Breast epithelium (tissue), 4 donors: ENCODE data around the gene AKTIP. TPM values are rescaled to one million over a fixed set of nuclear protein-coding genes. Genes with fewer than 3 reads are reported as not detected.

ENCODE experiments used
- DNase-seq, 2 donors: peaks; one replicate each; pipeline ENCODE4 v3.0.0-alpha.2; 2019; ENCODE audit warnings: low spot score in 2 of 2
- H3K27ac ChIP-seq, 2 donors: fragments of 200-600 bp; sonication (generic) in 1 of 2; one replicate each; pipeline ENCODE4 v1.5.1; 2016 to 2019; ENCODE audit warnings: mild to moderate bottlenecking in 1 of 2
- H3K27me3 ChIP-seq, 2 donors: fragments of 200-600 bp; sonication (generic) in 1 of 2; one replicate each; pipeline versions ENCODE4 v1.5.1 to v1.6.0; 2017 to 2019; ENCODE audit warnings: control low read depth in 1 of 2, mild to moderate bottlenecking in 1 of 2
- H3K36me3 ChIP-seq: fragments of 200-600 bp; one replicate; pipeline ENCODE4 v1.5.1; 2019
- H3K4me1 ChIP-seq, 2 donors: fragments of 200-600 bp; sonication (generic); one replicate each; pipeline ENCODE4 v1.5.1; 2016 to 2019; ENCODE audit warnings: control low read depth in 1 of 2
- H3K4me3 ChIP-seq, 3 donors: fragments of 200-600 bp; sonication (generic); 1 replicate in 2 of 3; 2 replicates in 1 of 3; pipeline ENCODE4 v1.5.1; 2016 to 2019; ENCODE audit warnings: mild to moderate bottlenecking in 3 of 3, moderate library complexity in 2 of 3
- H3K9me3 ChIP-seq, 2 donors: fragments of 200-600 bp; sonication (generic) in 1 of 2; one replicate each; pipeline ENCODE4 v1.5.1; 2016 to 2019; ENCODE audit warnings: control low read depth in 1 of 2
- CTCF ChIP-seq, 3 donors: fragments of 450-650 bp; IDR thresholded peaks; one replicate each; pipeline ENCODE4 v1.5.1; 2016 to 2017; ENCODE audit warnings: antibody characterized with exemption in 3 of 3, mild to moderate bottlenecking in 3 of 3, moderate library complexity in 3 of 3
- POLR2A ChIP-seq: fragments of 450-650 bp; IDR thresholded peaks from one replicate; pipeline ENCODE4 v1.6.1; 2016; ENCODE audit warnings: antibody characterized with exemption, mild to moderate bottlenecking, moderate library complexity
- POLR2AphosphoS5 ChIP-seq, 3 donors: sonication (generic); formaldehyde crosslinking; IDR thresholded peaks; one replicate each; pipeline ENCODE4 v1.6.1; 2017; ENCODE audit warnings: antibody characterized with exemption in 3 of 3
- intact Hi-C: fragments of 100-400 bp; cut with DNase I; formaldehyde crosslinking; loops from one replicate; pipeline ENCODE4 v1.15.1; 2023; ENCODE audit warnings: low total_unique reads
- total RNA-seq, 3 donors: library from RNA; depleted of rRNA; stranded (reverse); fragments of >200 nt; gene quantifications; one replicate each; pipeline ENCODE4 v1.1.0, GENCODE V29; 2016

The AKTIP gene
- total RNA-seq, 3 donors from 2014 or later, result 39.3 to 56.3 (median 45.3) TPM

- DNase-seq, result no peak
- Histone ChIP-seq H3K27ac (no peak overlapping the region), H3K9me3 (no peaks in the 10 kb centered on the region), H3K27me3 (no peaks in the 10 kb centered on the region), H3K4me3 (no peak overlapping the region), H3K36me3 (no peaks in the 10 kb centered on the region), H3K4me1 (no peaks in the 10 kb centered on the region)
- intact Hi-C loops, result no loop called here
- TF ChIP-seq POLR2AphosphoS5 (IDR thresholded peaks at IDR 0.05) (no peak), CTCF (IDR thresholded peaks at IDR 0.05) (no peak), POLR2A (no peak)
These were observed 20.3 kb upstream of the AKTIP start for GRCh38 chr16:53523126-53523804.

- Histone ChIP-seq H3K9me3 (no peaks in the 10 kb centered on the region), H3K4me1 (no peaks in the 10 kb centered on the region), H3K27me3 (no peaks in the 10 kb centered on the region), H3K4me3 (no peak overlapping the region), H3K27ac (peak overlapping the region; percentile 45 to 89), H3K36me3 (no peaks in the 10 kb centered on the region)
- intact Hi-C loops, result no loop called here
- TF ChIP-seq CTCF (IDR thresholded peaks at IDR 0.05) (no peak), POLR2AphosphoS5 (IDR thresholded peaks at IDR 0.05) (no peak), POLR2A (no peak)
- DNase-seq, result no peak
These were observed 16.5 kb upstream of the AKTIP start for GRCh38 chr16:53519417-53520091.

- TF ChIP-seq POLR2AphosphoS5 (IDR thresholded peaks at IDR 0.05), result peak in 1 of 3 donors; percentile 52
- TF ChIP-seq CTCF (IDR thresholded peaks at IDR 0.05), result no peak
- Histone ChIP-seq H3K27me3 (no peaks in the 10 kb centered on the region), H3K4me1 (no peaks in the 10 kb centered on the region), H3K36me3 (no peaks in the 10 kb centered on the region), H3K9me3 (no peaks in the 10 kb centered on the region), H3K27ac (peak overlapping the region; percentile 45 to 89), H3K4me3 (peak overlapping the region in 1 of 3 donors; percentile 33)
- intact Hi-C loops, result no loop called here
- peak in 1 of 2 donors; percentile 26 for DNase-seq
These were observed 15.8 kb upstream of the AKTIP start for GRCh38 chr16:53518550-53519416.

GRCh38 chr16:53517851-53518250 lies 14.8 kb upstream of the AKTIP start:
- Histone ChIP-seq H3K36me3 (no peaks in the 10 kb centered on the region), H3K9me3 (no peaks in the 10 kb centered on the region), H3K4me3 (no peak overlapping the region), H3K27me3 (no peaks in the 10 kb centered on the region), H3K4me1 (no peaks in the 10 kb centered on the region), H3K27ac (peak overlapping the region in 1 of 2 donors; percentile 89)
- intact Hi-C loops, result no loop called here
- TF ChIP-seq POLR2A (no peak), CTCF (IDR thresholded peaks at IDR 0.05) (no peak), POLR2AphosphoS5 (IDR thresholded peaks at IDR 0.05) (no peak)
- DNase-seq, result no peak
